ENCODE data around the gene TNFRSF18.
"Not testable (repeated sequence)": the region's sequence is repeated elsewhere in the genome, so short reads cannot be mapped to it uniquely, and the experiment has no call there.

Gene TNFRSF18, protein sequence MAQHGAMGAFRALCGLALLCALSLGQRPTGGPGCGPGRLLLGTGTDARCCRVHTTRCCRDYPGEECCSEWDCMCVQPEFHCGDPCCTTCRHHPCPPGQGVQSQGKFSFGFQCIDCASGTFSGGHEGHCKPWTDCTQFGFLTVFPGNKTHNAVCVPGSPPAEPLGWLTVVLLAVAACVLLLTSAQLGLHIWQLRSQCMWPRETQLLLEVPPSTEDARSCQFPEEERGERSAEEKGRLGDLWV

DNA sequence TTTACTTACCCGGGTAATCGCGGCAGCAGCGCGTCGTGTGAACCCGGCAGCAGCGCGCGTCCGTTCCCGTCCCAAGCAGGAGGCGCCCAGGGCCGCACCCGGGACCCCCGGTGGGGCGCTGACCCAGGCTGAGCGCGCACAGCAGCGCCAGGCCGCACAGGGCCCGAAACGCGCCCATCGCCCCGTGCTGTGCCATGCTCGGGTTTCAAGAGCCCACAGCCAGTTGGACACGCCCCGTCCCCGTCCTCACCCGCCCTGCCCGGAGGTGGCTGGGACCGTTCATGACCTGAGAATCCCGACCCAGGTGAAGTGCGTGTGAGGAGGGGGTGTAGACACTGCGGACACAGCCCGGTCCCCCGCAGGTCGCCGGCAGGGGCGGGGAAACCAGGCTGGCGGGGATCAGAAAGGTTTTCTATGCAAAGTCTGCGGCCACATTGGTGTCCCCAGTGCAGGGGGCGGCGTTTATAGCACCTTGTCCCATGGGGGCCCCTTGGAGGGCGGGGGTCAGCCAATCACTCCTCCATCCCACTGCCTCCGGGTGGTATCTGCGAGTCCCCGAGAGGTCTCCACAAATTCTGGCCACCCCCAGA, at the start of gene TNFRSF18:
Gene TNFRSF18 (minus strand): TSS at position 217 of the 590 bp plus-strand sequence. CDS start 21 bp downstream, at position 196.
- no peak for DNase-seq

DNA sequence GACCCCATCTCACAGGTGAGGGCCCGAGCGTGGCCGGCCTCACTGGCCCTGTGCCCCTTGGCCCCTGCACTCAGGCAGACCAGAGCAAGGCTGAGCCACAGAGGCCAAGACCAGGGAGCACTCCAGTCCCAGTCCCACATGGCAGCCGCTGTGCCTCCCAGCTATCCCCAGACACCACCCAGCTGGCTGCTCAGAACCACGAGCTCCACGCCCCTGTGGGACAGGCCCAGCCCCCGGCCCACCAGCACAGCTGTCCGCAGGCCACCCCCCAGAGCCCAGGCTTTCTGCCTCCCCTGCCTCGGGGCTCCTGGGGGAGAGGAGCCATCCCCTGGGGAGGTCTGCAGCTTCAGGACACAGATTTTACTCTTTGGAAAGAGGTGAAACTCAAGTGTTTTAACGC, 49.2 kb upstream of the TNFRSF18 start:
- no peak for DNase-seq

DNA sequence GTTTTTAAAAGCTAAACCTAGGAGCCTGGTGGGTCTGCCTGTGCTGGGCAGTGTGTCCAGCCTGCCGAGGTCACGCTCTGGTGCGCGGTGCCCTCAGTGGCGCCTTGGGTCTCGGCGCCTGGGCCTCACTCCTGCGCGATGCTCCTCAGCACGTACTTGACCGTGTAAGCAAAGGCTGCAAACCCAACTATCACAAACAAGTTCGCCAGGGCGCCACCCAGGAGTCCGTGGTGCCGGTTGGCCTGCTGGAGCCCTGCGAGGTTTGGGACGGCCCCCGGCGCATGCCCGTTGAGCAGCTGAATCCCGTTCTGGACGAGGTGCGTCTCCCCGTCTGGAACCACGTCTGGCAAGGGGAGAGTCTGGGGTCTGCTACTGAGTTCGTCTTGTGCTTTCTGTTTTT, 48.7 kb upstream of the TNFRSF18 start:
- no peak for DNase-seq

DNA sequence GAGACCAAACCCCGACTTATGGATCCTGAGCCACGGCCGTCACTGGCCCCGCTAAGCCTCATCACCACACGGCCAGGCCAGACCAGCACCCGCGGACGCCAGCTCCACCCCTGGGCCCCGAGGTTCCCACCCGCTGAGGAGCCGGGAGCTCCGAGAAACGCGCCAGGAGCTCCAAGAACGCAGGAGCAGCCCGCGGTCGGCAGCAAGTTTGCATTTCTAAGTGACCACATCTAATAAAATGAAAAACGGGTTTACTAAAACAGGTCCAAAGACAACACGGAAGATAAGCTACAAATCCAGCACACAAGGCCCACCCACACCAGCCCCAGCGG, 48.2 kb upstream of the TNFRSF18 start:
- DNase-seq, result no peak

DNA sequence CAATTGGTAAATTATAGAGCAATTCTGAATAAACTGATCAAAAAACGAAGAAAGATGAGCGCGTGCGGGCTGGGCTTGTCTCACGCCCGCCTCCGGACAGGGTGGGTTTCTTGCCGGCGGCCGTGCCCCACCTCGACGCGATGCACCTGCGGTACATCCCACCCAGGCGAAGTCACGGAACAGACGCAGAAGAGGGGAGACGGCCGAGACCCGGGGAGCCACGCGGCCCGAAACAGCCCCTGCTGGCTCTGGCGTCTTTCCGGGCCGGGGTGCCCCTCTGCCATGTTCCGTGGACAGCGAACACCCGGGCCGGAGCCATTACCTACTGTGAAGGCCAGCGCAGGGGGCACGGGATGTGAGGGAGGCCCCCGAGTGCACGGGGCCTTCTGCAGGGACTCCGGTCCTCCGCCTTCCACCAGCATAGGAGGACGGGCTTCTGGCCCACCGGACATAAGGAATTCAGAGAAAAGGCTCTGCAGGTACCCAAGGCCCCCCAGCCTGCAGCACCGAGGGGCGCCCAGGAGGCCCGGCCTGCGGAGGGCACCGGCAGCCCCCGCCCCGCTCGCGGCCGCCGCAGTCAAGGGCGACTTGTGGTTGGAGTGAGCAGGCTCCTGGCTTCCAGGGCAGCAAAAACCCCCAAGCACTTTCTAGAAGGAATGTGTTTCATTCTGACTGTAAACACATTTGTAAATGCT, 47.7 kb upstream of the TNFRSF18 start:
- no peak for DNase-seq

DNA sequence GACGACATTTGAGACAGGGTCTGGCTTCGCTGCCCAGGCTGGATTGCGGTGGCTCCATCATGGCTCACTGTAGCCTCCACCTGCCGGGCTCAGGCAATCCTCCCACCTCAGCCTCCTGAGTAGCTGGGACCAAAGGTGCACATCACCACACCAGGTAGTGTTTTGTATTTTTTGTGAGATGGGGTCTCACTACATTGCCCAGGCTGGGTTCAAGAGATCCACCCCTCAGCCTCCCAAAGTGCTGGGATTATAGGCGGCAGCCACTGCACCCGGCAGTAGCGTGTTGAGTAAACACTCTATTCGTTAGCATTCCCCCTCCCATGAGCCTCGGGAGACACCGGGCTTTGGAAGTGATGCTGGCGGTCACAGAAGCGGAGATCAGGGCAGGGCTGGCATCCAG, 46.9 kb upstream of the TNFRSF18 start:
- DNase-seq, result no peak

DNA sequence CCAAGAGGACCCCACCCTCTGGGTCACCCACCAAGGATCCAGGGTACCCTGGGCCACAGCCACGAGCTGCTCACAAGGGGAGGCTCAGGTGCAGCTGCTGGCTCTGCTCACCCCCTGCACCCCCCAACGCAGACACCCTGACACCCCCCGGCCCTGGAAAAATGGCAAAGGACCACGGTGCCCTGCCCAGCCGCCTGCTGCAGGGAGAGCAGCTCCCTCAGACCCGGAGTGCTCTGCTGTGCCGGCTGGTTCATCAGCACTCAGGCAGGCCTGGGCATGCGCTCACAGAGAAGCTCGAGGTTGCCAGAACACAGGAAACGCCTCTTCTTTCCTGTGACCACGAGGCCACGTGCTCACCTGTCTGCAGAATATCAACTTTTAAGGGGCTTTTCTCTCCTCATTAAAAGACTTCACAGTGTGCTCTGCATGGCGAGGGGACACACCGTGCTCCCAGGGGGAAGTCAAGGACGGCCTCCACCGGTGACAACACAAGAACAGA, 44.4 kb upstream of the TNFRSF18 start:
- DNase-seq, result no peak

DNA sequence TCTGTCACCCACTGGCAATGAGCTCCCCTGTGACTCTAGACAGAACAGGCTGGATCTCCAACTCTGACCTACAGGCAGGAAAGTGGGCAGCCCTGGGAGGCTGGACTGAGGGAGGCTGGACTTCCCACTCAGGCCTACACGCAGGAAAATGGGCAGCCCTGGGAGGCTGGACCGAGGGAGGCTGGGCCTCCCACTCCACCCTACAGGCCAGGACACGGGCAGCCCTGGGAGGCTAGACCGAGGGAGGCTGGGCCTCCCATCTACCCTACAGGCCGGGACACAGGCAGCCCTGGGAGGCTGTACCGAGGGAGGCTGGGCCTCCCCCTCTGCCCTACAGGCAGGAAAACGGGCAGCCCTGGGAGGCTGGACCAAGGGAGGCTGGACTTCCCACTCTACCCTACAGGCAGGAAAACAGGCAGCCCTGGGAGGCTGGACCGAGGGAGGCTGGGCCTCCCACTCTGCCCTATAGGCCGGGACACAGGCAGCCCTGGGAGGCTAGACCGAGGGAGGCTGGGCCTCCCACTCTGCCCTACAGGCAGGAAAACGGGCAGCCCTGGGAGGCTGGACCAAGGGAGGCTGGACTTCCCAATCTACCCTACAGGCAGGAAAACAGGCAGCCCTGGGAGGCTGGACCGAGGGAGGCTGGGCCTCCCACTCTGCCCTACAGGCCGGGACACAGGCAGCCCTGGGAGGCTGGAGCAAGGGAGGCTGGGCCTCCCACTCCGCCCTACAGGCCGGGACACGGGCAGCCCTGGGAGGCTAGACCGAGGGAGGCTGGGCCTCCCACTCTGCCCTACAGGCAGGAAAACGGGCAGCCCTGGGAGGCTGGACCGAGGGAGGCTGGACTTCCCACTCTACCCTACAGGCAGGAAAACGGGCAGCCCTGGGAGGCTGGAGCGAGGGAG, 41.9 kb upstream of the TNFRSF18 start:
- DNase-seq, result not testable (repeated sequence)

DNA sequence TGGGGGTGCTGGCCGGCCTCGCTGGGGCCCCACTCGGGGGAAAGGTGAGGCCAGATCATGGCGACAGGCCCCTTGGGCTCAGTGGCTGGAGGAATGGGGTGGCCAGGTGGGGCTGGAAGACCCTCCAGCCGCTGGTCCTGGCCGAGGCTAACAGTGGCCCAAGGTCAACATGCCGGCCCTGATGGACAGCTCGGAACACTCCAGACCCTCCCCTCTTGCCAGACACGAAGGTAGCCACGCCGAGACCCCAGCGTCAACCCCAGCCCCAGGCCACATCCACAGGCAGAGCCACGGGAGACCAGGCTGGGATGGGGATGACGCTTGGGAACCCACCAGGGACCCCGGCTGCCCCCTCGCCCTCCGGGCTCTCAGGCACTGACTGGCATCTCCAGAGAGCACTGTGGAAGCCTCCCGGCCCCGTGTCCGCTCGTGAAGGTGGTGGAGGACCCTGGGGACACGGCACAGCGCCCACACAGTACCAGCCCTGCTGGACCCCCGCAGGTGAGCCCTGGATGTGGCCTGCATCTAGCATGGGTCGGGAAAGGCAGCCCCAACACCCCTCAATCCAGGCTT, 41.0 kb upstream of the TNFRSF18 start:
- no peak for DNase-seq

DNA sequence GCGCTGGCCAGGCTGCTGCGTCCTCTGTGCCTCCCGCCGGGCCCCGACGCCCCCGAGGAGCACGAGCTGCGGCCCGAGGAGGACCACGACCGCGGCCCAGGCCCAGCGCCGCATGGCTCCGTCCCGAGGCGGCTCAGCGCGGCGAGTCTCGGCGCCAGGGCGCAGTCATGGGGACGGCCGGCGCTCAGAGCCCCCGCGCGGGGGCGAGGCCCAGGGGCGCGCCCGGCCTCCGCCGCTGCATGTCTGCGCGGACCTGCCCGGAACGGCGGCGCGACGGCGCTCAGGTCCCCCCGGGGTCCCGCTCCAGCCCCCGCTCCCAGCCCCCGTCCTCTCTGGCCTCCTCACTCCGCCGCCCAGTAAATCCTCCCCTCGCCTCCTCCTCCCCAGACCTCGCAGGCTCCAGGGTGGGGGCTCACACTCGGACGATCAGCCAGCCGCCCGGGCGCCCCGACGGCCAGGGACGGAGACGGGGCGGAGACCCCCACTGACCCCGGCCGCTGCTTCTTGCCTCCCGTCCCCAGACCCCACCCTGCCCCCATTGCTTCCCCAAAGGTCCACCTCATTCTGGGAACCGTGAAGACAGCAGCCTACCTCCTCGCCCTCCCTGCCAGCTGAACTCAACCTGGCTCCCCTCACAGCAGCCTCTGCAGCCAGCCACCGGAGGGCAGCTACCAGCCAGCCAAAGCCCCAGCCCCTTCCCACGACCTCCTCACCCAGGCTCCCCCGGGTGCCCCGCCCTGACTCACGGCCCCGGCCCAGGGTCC, 40.4 kb upstream of the TNFRSF18 start, which contains the start of gene C1QTNF12:
Gene C1QTNF12 (minus strand): TSS at position 146 of the 764 bp plus-strand sequence. CDS start 32 bp downstream, at position 114.
- DNase-seq, result no peak

DNA sequence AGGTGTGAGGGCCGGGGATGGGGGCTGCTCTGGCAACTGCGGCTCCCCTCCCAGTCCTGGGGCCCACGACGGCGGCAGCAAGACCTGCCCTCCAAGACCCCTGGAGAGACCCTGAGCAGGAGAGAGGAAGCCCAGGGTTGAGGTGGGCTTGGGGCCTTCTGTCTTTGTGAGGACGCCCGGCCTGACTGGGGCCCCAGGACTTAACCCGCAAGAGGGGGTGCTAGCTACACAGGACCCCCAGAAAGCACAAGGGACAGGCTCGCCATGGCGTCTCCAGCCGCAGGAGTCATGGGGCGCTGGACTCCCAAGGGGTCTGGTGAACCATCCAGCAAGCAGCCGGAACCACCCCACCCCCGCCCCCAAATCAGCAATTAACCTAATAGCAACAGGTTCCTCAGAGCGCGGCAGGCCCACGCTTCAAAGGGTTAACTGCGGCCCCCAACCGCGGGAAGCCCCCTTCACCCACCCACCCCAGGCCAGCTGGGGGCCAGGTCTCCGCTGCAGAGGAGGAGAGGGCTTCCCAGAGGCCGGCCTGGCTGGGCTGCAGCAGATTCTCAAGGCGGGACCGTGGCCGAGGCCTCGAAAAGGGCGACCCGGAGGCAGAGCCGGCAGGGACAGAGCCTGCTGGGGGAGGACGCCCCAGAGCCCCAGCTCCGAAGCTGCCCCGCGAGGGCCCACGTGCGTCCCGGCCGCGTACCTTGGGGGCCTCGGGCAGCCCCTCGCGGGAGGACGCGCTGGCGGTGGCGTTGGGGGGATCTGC, 39.6 kb upstream of the TNFRSF18 start:
- DNase-seq, result no peak

DNA sequence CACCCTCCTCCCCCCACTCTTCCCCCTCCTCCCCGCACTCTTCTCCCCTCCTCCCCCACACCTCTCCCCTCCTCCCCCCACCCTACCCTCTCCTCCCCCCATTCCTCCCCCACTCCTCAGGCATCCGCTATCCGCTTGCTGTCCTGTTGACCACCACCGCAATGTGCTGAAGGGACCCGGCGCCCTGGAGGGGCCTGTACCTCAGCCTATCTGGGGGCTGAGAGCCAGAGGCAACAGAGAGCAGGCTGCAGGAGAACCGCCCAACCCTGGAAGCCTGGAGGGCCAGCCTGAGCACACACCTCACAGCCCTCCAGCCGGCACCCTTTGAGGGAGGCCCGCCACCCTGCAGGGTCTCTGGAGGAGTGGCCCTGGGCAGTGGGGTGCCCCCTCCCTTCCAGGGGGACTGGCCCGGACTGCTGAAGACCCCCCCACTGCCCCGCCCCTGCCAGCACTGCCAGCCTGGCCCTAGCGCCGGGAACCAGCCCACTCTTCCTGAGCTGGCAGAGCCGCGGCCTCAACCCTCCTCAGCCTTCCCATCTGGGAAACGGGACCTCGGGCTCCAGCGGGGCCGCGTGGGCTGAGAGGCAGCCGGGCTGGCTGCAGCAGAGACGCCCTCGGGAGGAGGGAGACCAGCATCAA, 38.9 kb upstream of the TNFRSF18 start:
- no peak for DNase-seq

DNA sequence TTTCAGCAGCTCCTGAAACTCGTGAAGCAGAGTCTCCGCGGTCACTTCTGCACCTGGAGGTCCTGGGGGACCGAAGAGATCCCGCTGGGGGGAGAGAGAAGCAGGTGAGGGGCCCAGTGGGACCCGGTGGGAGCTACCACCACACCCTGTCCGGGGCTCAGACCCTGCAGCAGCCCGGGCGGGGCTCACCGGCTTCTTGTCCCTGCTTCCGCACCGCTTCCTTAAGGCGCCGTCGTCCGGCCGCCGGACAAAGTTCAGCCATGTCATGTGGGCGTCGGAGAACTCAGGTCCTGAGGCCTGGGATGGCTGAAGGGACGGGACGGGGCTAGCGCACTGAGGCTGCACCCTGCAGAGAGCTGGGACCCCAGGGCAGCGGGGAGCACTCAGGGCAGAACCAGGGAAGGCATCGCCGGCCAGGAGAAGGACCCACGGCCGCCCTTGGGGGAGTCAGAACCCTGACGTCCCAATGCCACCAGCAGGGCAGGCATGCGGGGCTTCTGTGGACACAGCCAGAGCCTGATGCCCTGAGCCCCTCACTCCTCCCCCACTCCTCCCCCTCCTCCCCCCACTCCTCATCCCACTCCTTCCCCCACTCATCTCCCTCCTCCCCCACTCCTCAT, 37.9 kb upstream of the TNFRSF18 start:
- no peak for DNase-seq

DNA sequence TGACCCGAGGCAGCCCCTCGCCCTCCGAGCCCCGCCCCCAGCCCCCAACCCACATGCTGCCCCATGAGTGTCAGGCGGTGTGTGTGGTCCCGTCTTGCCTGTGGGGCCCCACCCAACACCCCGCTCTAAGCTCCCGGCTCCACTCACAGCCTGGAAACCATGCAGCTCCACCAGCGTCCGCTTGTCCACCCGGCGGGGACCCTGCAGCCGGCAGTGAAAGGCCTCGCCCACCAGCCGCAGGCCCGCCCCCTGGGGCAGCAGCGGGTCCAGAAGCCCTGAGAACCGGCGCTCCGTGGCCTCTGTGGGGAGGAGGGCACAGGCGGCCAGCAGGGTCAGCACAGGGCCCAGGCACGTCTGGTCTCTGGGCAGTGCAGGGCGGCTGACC, 37.4 kb upstream of the TNFRSF18 start:
- no peak for DNase-seq

DNA sequence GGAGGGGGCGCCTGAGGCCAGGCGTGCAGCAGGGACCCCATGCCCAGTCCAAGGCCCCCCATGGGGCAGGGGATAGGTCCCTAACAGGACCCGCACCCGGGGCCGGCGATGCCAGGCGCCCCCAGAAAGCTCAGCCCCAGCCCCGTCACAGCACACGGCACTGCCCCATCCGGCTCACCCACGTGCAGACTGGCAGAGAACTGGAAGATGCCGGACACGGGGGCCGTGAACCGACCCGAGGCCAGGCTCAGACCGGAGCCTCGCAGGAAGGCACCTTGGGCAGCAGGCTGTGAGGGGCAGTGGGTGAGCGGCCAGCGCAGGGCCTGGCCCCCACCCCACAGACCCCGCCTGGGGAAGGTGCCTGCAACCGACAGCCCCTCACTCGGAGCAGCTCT, 36.9 kb upstream of the TNFRSF18 start:
- DNase-seq, result no peak

DNA sequence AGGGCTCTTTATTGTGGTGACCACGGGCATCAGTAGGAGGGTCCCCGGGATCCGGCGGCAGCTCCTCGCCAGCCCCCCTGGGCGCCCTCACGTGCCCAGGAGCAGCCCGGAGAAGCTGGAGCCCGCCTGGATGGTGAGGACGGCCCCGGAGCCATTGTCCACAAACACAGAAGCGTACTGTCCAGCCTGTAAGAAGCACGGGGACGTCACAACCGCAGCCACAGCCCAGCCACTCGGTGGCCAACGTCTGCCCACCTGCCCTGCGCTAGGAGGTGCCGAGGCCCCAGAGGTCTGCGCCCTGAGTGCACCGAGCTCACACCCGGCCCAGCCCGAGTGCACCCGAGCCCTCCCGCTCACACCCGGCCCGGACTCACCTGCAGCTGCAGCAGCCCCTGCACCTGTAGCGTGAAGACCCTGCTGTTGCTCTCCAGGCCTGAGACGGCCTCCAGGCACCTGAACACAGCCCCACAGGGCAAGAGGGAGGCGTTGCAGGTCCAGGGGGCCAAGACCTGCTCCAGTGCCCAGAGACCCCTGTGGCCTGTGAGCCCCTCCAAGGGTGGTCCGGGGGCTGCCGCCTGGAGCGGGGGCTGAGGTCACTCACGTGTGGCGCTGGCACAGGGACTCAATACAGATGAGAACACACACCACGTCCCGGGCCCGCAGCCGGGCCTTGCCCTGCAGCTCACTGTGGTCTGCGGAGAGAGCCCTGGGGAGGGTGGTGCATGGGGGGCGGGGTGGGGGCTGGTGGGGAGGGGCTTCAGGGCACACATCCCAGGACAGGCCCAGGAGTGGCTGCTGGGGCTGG, 36.3 kb upstream of the TNFRSF18 start:
- no peak for DNase-seq

DNA sequence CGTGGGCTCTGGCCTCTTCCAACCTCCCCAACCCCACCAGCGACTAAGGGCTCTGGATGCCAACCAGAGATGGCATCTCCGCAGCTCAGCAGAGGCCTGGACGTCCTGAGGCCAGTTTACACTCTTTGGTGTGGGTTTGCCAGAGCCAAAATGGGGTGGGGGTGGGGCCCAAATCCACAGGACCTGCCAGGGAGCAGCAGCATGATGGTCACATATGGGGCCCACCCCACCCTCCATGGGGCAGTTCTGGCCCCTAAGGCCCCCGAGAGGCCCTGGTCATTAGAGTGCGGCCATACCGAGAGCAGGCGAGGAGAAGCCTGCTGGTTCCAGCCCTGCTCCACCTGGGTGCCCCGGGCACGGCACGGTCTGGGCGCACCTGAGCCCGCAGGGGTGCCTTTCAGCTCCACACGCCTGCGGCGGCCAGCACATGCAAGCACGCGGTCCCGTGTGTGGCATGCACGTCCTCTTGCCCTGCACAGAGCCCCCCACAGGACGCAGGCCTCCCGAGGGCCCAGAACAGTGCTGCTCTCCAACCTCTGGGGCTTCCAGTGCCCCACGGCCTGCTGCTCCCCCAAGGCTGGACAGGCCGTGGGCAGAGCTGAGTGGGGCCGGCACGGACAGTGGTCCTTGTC, 35.3 kb upstream of the TNFRSF18 start:
- no peak for DNase-seq

DNA sequence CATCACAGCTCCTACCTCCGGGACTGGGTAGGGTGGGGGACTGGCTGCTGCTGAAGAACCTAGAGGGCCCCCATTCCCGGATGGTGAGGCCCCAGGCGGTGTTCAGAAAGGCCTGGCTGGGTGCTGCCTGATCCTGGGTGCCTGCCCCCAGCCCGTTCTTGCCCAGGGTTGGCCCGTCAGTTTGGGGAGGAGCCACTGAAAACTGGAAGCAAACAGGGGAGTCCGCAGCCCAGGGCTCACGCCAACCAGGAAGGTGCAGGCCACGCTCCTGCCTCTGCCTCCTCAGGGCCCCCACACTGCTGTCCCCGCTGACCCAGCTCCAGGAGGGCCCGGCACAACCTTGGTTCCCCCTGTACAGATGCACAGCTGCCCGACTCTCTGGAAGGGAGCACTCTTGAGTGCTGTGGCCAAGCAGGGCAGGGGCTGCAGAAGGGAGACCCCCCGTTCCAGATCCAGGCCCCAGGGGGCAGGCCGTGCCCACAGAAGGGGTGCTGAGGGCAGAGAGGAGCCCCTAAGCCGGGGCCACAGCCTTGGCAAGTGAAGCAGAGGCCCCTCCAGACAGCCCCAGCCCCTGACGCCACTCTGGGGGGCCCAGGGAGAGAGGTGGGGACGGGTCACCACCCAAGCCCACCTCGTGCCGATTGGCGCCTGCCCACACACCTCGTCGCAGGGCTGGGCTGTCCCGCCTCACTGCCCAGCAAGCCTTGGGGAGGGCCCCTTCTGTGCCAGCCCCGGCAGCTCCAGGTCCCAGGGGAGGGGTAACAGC, 34.6 kb upstream of the TNFRSF18 start:
- DNase-seq, result no peak
